H9 (cell line): ENCODE data around the gene SCUBE2. TPM values are rescaled to one million over a fixed set of nuclear protein-coding genes. Genes with fewer than 3 reads are reported as not detected.

Experiments used
- DNase-seq: peaks from one replicate; pipeline ENCODE4 v3.0.0-alpha.2; 2017
- H2AFZ ChIP-seq: one replicate; pipeline ENCODE4 v1.6.1; 2013; ENCODE audit warnings: mild to moderate bottlenecking, low read length, control low read depth, moderate library complexity
- H2AK5ac ChIP-seq: 2 replicates; pipeline ENCODE4 v1.6.1; 2013; ENCODE audit warnings: low read length, control low read depth, mixed read lengths; ENCODE audit not compliant: insufficient read length
- H2BK120ac ChIP-seq: one replicate; pipeline ENCODE4 v1.6.1; 2013; ENCODE audit warnings: low read depth, mild to moderate bottlenecking, low read length, control low read depth, inconsistent platforms; ENCODE audit not compliant: poor library complexity, severe bottlenecking
- H2BK12ac ChIP-seq: 2 replicates; pipeline ENCODE4 v1.6.1; 2013; ENCODE audit warnings: low read length, control low read depth, mixed read lengths, low read depth; ENCODE audit not compliant: insufficient read length
- H2BK15ac ChIP-seq: 2 replicates; pipeline ENCODE4 v1.6.1; 2013; ENCODE audit warnings: low read depth, low read length, control low read depth
- H2BK20ac ChIP-seq: one replicate; pipeline ENCODE4 v1.6.1; 2013; ENCODE audit warnings: low read depth, mild to moderate bottlenecking, low read length, control low read depth, inconsistent platforms; ENCODE audit not compliant: poor library complexity, severe bottlenecking
- H2BK5ac ChIP-seq: 2 replicates; pipeline ENCODE4 v1.6.1; 2013; ENCODE audit warnings: low read length, control low read depth, mixed read lengths; ENCODE audit not compliant: insufficient read length
- H3K14ac ChIP-seq: 2 replicates; pipeline ENCODE4 v1.6.1; 2013; ENCODE audit warnings: low read length, control low read depth; ENCODE audit not compliant: insufficient read depth
- H3K18ac ChIP-seq: 2 replicates; pipeline ENCODE4 v1.6.1; 2013; ENCODE audit warnings: low read depth, mild to moderate bottlenecking, mixed read lengths, low read length, control low read depth; ENCODE audit not compliant: insufficient read length
- H3K23ac ChIP-seq: 2 replicates; pipeline ENCODE4 v1.6.1; 2013; ENCODE audit warnings: low read length, control low read depth, mixed read lengths, low read depth; ENCODE audit not compliant: insufficient read length
- H3K23me2 ChIP-seq: 2 replicates; pipeline ENCODE4 v1.6.1; 2013; ENCODE audit warnings: low read depth, mild to moderate bottlenecking, mixed read lengths, low read length, control low read depth; ENCODE audit not compliant: insufficient read length, poor library complexity, severe bottlenecking
- H3K27ac ChIP-seq: 2 replicates; pipeline ENCODE4 v1.5.1; 2013; ENCODE audit warnings: low read length, control low read depth, mixed read lengths, low read depth; ENCODE audit not compliant: insufficient read length
- H3K27me3 ChIP-seq: 2 replicates; pipeline ENCODE4 v1.6.1; 2013; ENCODE audit warnings: low read length, control low read depth, inconsistent platforms; ENCODE audit not compliant: insufficient read depth
- H3K4ac ChIP-seq: 2 replicates; pipeline ENCODE4 v1.6.1; 2013; ENCODE audit warnings: low read depth, mild to moderate bottlenecking, control low read depth, inconsistent platforms, low read length, moderate library complexity
- H3K4me1 ChIP-seq: 2 replicates; pipeline ENCODE4 v1.6.1; 2013; ENCODE audit warnings: low read length, control low read depth, inconsistent platforms; ENCODE audit not compliant: insufficient read depth
- H3K4me2 ChIP-seq: 2 replicates; pipeline ENCODE4 v1.6.1; 2013; ENCODE audit warnings: low read length, control low read depth, mixed read lengths; ENCODE audit not compliant: insufficient read length, insufficient read depth
- H3K56ac ChIP-seq: 2 replicates; pipeline ENCODE4 v1.6.1; 2013; ENCODE audit warnings: low read depth, mild to moderate bottlenecking, mixed read lengths, low read length, control low read depth; ENCODE audit not compliant: insufficient read length
- H3K79me1 ChIP-seq: 2 replicates; pipeline ENCODE4 v1.6.1; 2013; ENCODE audit warnings: low read depth, mild to moderate bottlenecking, moderate library complexity, low read length, control low read depth, inconsistent platforms; ENCODE audit not compliant: insufficient read depth, poor library complexity, severe bottlenecking
- H3K79me2 ChIP-seq: 2 replicates; pipeline ENCODE4 v1.6.1; 2013; ENCODE audit warnings: low read length, control low read depth, inconsistent platforms; ENCODE audit not compliant: insufficient read depth
- H3K9ac ChIP-seq: 2 replicates; pipeline ENCODE4 v1.6.1; 2013; ENCODE audit warnings: low read length, control low read depth, mixed read lengths; ENCODE audit not compliant: insufficient read length; ENCODE audit errors: extremely low read depth
- H3K9me3 ChIP-seq: one replicate; pipeline ENCODE4 v1.6.1; 2013; ENCODE audit warnings: low read depth, low read length, inconsistent platforms; ENCODE audit not compliant: control insufficient read depth
- H3T11ph ChIP-seq: one replicate; pipeline ENCODE4 v1.6.1; 2013; ENCODE audit warnings: mild to moderate bottlenecking, low read length, control low read depth, inconsistent platforms
- H4K20me1 ChIP-seq: one replicate; pipeline ENCODE4 v1.6.1; 2013; ENCODE audit not compliant: control insufficient read depth, insufficient read length, insufficient read depth
- H4K5ac ChIP-seq: 2 replicates; pipeline ENCODE4 v1.6.1; 2013; ENCODE audit warnings: low read depth, mild to moderate bottlenecking, mixed read lengths, low read length, control low read depth; ENCODE audit not compliant: insufficient read length
- H4K8ac ChIP-seq: replicated peaks from 2 replicates; pipeline ENCODE4 v1.6.1; 2013; ENCODE audit warnings: low read length, control low read depth, mixed read lengths, low read depth; ENCODE audit not compliant: insufficient read length
- H4K91ac ChIP-seq: 2 replicates; pipeline ENCODE4 v1.6.1; 2013; ENCODE audit warnings: low read depth, mild to moderate bottlenecking, moderate library complexity, mixed read lengths, low read length, control low read depth; ENCODE audit not compliant: insufficient read length
- H3K27ac Mint-ChIP-seq, 3 experiments: 2 replicates in 2 of 3; 3 replicates in 1 of 3; pipeline ENCODE4 v1.8.0; 2020 to 2021; ENCODE audit warnings: mixed read lengths in 3 of 3, mild to moderate bottlenecking in 1 of 3, moderate library complexity in 1 of 3
- H3K27me3 Mint-ChIP-seq: 2 replicates; pipeline ENCODE4 v1.8.0; 2021; ENCODE audit warnings: low read depth, mild to moderate bottlenecking, moderate library complexity, mixed read lengths
- H3K36me3 Mint-ChIP-seq, 3 experiments: 2 replicates in 2 of 3; 3 replicates in 1 of 3; pipeline ENCODE4 v1.8.0; 2020 to 2021; ENCODE audit warnings: low read depth in 3 of 3, mixed read lengths in 3 of 3; ENCODE audit not compliant: insufficient read depth in 1 of 3
- H3K4me1 Mint-ChIP-seq, 2 experiments: 2 replicates each; pipeline ENCODE4 v1.8.0; 2020; ENCODE audit warnings: mixed read lengths in 2 of 2
- H3K4me3 Mint-ChIP-seq, 2 experiments: 2 replicates in 1 of 2; 3 replicates in 1 of 2; pipeline ENCODE4 v1.8.0; 2020 to 2021; ENCODE audit warnings: mild to moderate bottlenecking in 2 of 2, mixed read lengths in 2 of 2, moderate library complexity in 1 of 2
- H3K9me3 Mint-ChIP-seq, 2 experiments: 2 replicates in 1 of 2; 3 replicates in 1 of 2; pipeline ENCODE4 v1.8.0; 2020; ENCODE audit warnings: mild to moderate bottlenecking in 2 of 2, mixed read lengths in 2 of 2, moderate library complexity in 1 of 2
- WGBS: extraction: QIAGEN DNeasy Blood & Tissue Kit; methylation state at CpG from one replicate; pipeline ENCODE4 v1.1.7; 2013; ENCODE audit warnings: missing lambda C conversion rate, low lambda C conversion rate, mixed read lengths; ENCODE audit not compliant: insufficient read length; ENCODE audit errors: extremely low coverage; 5-methylcytosine and 5-hydroxymethylcytosine counted together
- total RNA-seq: library from RNA; stranded (reverse); gene quantifications from 2 replicates; pipeline ENCODE4 v1.2.1, GENCODE V29; 2021
- TF ChIP-seq, protein P1 (sequence below): fragments of 200-600 bp; sonication (generic); conservative IDR thresholded peaks from 3 replicates; pipeline ENCODE4 v1.8.0; 2021; ENCODE audit warnings: antibody characterized with exemption, mild to moderate bottlenecking

SCUBE2 gene
- total RNA-seq, 1 experiment from 2014 or later = 1.6 TPM

DNA sequence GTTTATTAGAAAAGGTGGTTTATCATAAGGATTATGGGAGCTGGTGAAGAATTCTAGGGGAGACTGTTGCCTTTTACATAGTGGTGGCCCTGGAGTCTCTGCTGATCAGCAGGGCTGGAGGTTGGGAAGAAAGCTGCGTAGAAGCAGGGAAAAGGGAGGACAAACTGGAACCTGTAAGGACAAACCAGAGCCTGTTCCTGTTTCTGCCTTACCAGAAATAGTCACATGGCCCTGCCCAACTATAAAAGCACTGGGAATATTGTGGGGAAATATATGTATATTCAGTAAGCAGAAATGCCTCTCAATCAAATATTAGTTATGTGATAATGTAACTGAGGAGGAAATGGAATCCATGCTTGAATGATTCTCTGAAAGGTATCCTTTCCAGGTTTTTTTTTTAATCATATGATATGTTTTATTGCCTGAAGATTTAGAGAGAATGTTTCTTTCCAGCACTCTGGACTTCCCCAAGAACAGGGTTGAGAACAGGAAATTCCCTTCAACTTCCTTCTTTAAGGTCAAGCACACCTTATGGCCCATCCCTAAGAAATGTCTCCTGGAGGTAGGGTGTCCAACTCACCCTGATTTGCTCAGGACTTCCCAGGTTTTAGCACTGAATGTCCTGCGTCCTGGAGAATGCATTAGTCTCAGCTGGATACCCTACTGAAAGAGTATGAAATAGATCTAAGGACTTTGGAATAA, 33.9 kb upstream of the SCUBE2 start:
- no peak overlapping the region for H2BK12ac ChIP-seq

More for the DNA sequence above, 33.9 kb upstream of the SCUBE2 start:
- H3K27ac ChIP-seq = no peak overlapping the region
- H2AK5ac ChIP-seq = no peak overlapping the region
- Mint-ChIP-seq H3K4me1 (peaks cover 34 to 42% of the 10 kb centered on the region in 2 experiments), H3K27me3 (no peaks in the 10 kb centered on the region), H3K36me3 (peaks cover 4 to 10% (median 4%) of the 10 kb centered on the region in 3 experiments; a peak in 6 of 7 replicates), H3K9me3 (peaks cover 0 to 8% of the 10 kb centered on the region in 2 experiments; a peak in 2 of 5 replicates), H3K4me3 (no peak overlapping the region; a peak in 1 of 5 replicates), H3K27ac (peak overlapping the region in 2 of 3 experiments; percentile 20 to 27; a peak in 2 of 7 replicates)
- no peak for DNase-seq
- H3K23me2 ChIP-seq = no peaks in the 10 kb centered on the region
- no peaks in the 10 kb centered on the region for H3K27me3 ChIP-seq
- H2BK20ac ChIP-seq = no peak overlapping the region
- no peaks in the 10 kb centered on the region for H4K20me1 ChIP-seq
- no peak overlapping the region for H3K18ac ChIP-seq
- H2BK120ac ChIP-seq = no peak overlapping the region
- H3K4me1 ChIP-seq = peaks cover 11% of the 10 kb centered on the region; the same call in 1 of the 2 replicates
- no peak overlapping the region for H3K9ac ChIP-seq
- H3K56ac ChIP-seq = no peak overlapping the region
- H4K91ac ChIP-seq = no peak overlapping the region
- no peaks in the 10 kb centered on the region for H3K79me1 ChIP-seq
- H3T11ph ChIP-seq = no peak overlapping the region
- no CpG with 5 or more reads among the region's 2 CpGs for WGBS
- TF ChIP-seq, protein P1, sequence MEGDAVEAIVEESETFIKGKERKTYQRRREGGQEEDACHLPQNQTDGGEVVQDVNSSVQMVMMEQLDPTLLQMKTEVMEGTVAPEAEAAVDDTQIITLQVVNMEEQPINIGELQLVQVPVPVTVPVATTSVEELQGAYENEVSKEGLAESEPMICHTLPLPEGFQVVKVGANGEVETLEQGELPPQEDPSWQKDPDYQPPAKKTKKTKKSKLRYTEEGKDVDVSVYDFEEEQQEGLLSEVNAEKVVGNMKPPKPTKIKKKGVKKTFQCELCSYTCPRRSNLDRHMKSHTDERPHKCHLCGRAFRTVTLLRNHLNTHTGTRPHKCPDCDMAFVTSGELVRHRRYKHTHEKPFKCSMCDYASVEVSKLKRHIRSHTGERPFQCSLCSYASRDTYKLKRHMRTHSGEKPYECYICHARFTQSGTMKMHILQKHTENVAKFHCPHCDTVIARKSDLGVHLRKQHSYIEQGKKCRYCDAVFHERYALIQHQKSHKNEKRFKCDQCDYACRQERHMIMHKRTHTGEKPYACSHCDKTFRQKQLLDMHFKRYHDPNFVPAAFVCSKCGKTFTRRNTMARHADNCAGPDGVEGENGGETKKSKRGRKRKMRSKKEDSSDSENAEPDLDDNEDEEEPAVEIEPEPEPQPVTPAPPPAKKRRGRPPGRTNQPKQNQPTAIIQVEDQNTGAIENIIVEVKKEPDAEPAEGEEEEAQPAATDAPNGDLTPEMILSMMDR = no peak
- H3K4me2 ChIP-seq = no peak overlapping the region
- no peak overlapping the region for H2BK5ac ChIP-seq
- no peak overlapping the region for H4K5ac ChIP-seq
- H3K9me3 ChIP-seq = no peaks in the 10 kb centered on the region
- no peak overlapping the region for H2AFZ ChIP-seq
- H4K8ac ChIP-seq = no peak overlapping the region
- no peak overlapping the region for H3K4ac ChIP-seq
- H3K23ac ChIP-seq = no peak overlapping the region
- H3K14ac ChIP-seq = no peak overlapping the region
- no peak overlapping the region for H2BK15ac ChIP-seq
- H3K79me2 ChIP-seq = no peaks in the 10 kb centered on the region
